Pons (tissue), 1 donor: ENCODE results near the gene RAB1A.
"Not testable (repeated sequence)": the region's sequence is repeated elsewhere in the genome, so short reads cannot be mapped to it uniquely, and the experiment has no call there.

Source experiments
- DNase-seq: peaks from one replicate; pipeline ENCODE4 v3.0.0-alpha.2; 2016; ENCODE audit warnings: low spot score

RAB1A gene

GRCh38 chr2:65129826-65130663, at the start of gene RAB1A:
Gene RAB1A (minus strand): TSS chr2:65130106. CDS start chr2:65129915, 191 bp downstream.
- peak; percentile 99 for DNase-seq

GRCh38 chr2:65177751-65178442, 48.0 kb upstream of the RAB1A start:
- no peak for DNase-seq

- no peak for DNase-seq
Measured at GRCh38 chr2:65175894-65176530, 46.1 kb upstream of the RAB1A start.

GRCh38 chr2:65174031-65174430, 44.1 kb upstream of the RAB1A start:
- not testable (repeated sequence) for DNase-seq

- no peak for DNase-seq
Measured at GRCh38 chr2:65172994-65173790, 43.3 kb upstream of the RAB1A start.

DNA sequence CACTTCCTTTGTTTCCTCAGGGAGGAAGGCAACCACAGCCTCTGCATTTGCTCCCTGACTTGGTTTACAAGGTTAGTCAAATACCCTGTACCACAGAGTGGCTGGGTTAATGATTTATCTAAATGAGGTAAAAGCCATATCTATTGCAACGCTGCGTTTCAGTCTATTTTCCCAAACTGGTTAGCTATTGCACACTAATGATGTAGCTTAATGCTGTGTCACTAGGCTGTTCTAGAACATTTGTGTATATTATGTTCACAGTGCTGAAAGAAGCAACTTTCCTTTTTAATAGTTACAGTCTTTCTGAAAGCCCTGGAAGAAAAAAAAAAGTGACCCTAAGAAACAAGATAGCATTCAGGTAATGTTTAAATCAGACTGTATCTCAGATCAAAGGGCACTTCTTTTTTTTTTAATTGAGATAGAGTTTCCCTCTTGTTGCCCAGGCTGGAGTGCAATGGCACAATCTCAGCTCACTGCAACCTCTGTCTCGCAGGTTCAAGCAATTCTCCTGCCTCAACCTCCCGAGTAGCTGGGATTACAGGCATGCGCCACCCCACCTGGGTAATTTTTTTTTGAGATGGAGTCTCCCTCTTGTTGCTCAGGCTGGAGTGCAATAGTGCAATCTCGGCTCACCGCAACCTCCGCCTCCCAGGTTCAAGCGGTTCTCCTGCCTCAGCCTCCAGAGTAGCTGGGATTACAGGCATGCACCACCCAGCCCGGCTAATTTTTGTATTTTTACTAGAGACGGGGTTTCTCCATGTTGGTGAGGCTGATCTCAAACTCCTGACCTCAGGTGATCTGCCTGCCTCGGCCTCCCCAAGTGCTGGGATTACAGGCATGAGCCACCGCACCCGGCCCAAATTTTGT, 40.9 kb upstream of the RAB1A start:
- not testable (repeated sequence) for DNase-seq

- no peak for DNase-seq
Measured at GRCh38 chr2:65169760-65170136, 39.8 kb upstream of the RAB1A start.

DNA sequence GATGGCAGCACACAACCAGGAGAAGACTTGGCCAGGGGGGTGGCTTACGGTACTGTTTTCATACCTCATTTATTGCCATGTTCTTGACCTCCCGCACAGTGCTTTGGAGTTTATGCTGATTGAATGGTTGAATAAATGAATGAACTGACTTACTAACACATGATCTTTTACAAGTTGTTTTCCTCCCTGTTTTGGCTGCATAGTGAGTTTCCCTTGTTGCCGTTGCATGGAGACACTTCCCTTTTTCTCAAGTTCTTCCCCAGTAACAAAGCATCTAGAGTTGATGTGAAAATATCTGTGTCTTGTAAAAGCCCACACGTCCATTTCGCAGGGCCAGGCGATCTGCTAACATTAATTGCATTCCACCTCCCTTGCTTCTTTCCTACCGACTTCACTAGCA, 35.7 kb upstream of the RAB1A start:
- peak; percentile 69 for DNase-seq

GRCh38 chr2:65164426-65164891, 34.6 kb upstream of the RAB1A start:
- peak; percentile 82 for DNase-seq

DNA sequence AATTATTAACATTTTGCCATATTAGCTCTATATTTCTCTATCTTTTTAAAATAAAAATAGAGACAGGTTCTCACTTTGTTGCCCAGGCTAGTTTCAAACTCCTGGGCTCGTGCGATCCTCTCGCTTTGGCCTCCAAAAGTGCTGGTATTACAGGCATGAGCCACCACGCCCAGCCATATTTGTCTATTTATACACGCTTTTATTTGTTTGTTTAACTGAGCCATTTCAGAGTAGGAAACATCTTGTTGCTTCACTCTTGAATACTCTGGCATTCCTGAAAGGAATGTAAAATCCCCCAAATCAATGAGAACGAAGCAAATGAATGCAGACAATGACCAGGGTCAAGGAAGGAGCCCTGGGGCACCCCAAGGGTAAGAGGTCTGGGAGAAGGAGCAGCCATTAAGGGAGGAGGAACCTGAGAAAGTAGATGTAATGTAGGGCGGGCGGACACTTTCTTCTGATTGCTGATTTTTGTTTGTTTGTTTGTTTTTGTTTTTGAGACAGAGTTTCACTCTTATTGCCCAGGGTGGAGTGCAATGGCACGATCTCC, 31.7 kb upstream of the RAB1A start:
- no peak for DNase-seq

- DNase-seq: peak; percentile 52
Measured at GRCh38 chr2:65159906-65160305, 30.0 kb upstream of the RAB1A start.

DNA sequence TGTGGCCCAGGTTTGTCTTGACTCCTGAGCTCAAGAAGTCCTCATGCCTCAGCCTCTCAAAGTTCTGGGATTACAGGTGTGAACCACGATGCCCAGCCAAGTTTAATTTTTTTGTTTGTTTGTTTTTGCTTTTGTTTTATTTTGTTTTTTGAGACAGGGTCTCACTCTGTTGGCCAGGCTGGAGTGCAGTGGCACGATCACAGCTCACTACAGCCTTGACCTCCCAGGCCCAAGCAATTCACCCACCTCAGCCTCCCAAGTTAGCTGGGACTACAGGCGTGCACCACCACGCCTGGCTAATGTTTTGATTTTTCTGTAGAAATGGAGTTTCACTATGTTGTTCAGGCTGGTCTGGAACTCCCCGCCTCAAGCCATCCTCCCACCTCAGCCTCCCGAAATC, 29.4 kb upstream of the RAB1A start:
- no peak for DNase-seq

GRCh38 chr2:65158557-65158956, 28.7 kb upstream of the RAB1A start:
- DNase-seq: no peak

DNA sequence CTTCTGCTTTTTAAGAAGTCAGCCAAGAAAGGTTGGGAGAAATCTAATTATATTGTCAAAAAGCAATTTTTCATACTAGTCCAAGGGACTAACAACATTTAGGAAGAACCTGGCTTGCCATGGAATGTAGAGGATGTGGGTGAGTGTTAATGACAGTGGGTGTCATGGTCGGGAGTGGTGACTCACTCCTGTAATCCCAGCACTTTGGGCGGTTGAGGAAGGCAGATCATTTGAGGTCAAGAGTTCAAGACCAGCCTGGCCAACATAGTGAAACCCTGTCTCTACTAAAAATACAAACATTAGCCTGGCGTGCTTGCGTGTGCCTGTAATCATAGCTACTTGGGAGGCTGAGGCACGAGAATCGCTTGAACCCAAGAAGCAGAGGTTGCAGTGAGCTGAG, 27.9 kb upstream of the RAB1A start:
- not testable (repeated sequence) for DNase-seq

DNA sequence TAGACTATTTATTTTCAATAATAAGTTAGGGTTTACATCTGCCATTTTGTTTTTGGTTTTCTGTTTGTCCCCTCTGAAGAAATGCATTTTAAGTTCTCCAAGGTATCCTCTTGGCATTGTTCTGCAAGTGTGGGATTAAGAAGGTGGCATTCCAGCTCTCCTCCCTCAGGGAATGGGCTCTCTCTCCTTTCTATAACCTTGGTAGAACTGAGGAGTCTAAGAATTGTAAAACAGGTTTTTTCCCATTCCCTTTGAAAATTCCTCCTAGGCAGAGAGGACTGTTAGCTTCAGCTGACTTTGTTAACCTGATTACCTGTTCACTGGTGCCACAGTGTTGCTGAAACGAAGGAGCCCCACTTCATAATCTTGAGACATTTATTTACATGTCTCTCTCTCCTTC, 26.1 kb upstream of the RAB1A start:
- DNase-seq: no peak

DNA sequence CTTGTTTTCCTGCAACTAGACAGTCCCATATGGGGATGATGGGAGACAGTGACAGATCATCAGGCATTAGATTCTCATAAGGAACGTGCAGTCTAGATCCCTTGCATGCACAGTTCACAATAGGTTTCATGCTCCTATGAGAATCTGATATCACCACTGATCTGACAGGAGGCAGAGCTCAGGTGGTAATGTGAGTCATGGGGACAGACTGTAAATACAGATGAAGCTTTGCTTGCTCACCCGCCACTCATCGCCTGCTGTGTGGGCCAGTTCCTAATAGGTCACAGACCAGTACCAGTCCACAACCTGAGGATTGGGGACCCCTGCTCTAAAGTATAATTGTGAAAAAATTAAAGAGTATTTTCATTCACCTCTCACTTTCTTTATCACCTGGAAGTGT, 23.6 kb upstream of the RAB1A start:
- no peak for DNase-seq

- DNase-seq: no peak
Measured at GRCh38 chr2:65146078-65146477, 16.2 kb upstream of the RAB1A start.

DNA sequence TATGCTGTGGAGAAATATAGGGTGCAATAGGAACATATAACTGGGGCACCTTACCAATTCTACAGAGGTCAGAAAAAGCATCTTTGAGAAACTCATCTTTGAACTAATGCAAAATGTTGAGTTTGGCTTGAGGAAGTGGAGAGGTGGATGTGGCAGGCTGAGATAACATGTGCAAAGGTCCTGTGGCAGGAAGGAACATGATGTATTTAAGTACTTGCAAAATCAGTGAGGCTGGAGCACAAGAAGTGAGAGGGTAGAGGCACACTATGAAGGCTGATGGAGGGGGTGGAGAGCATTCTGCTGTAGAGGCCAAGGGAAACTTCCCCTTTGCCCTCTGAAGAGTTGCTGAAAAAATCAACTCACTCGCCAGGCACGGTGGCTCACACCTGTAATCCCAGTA, 14.7 kb upstream of the RAB1A start:
- no peak for DNase-seq

GRCh38 chr2:65142515-65142914, 12.6 kb upstream of the RAB1A start:
- DNase-seq: peak; percentile 89

DNA sequence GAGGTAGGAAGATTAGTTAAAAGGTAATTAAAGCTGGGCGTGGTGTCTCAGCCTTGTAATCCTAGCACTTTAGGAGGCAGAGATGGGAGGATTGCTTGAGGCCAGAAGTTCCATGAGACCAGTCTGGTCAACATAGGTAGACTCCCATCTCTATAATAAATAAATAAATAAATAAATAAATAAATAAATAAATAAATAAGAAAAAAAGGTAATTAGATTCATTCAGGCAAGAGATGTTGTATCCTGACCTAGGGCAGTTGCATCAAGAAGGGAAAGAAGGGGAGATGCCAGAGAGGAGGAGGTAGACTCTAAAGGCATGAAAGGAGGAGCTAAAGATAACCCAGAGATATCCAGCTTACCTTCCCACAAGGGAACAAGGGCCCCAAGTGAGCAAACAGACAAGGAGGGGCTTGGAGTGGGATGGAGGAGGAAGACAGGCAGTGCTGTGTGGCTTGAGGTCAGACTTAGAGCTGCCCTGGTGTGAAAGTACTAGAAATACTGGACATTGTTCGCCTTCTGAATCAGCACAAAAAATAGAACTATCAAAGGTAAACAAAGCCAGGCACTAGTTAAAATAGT, 7.4 kb upstream of the RAB1A start:
- no peak for DNase-seq
